K562 (cell line): ENCODE measurements around the gene QSOX2. TPM values are rescaled to one million over a fixed set of nuclear protein-coding genes. Genes with fewer than 3 reads are reported as not detected.
A peak's percentile ranks its signal among the peaks of the same experiment; 100 is the strongest.

Experiments
- ATF1 ChIP-seq, 2 experiments: fragments of 450-650 bp in 1 of 2; IDR thresholded peaks; 2 replicates each; pipeline ENCODE4 v1.6.1; 2016; ENCODE audit warnings: missing compliant biosample characterization in 1 of 2, missing genetic modification characterization in 1 of 2
- CBFA2T2 ChIP-seq: fragments of 450-650 bp; conservative IDR thresholded peaks from 2 replicates; pipeline ENCODE4 v1.6.1; 2017; ENCODE audit warnings: mild to moderate bottlenecking
- DPF2 ChIP-seq: fragments of 450-650 bp; IDR thresholded peaks from 2 replicates; pipeline ENCODE4 v1.6.1; 2016
- EP400 ChIP-seq: fragments of 450-650 bp; IDR thresholded peaks from 2 replicates; pipeline ENCODE4 v1.6.1; 2017; ENCODE audit warnings: antibody characterized with exemption, mild to moderate bottlenecking, moderate library complexity
- GABPA ChIP-seq: fragments of 200-800 bp; sonication (Bioruptor generic); conservative IDR thresholded peaks from 2 replicates; pipeline ENCODE4 v1.6.1; 2016; ENCODE audit warnings: low read depth, missing genetic modification characterization, missing compliant biosample characterization
- GTF2F1 ChIP-seq: IDR thresholded peaks from 2 replicates; pipeline ENCODE4 v1.6.1; 2011; ENCODE audit warnings: low read depth, low read length, improper control_type of control experiment
- IFI16 ChIP-seq: fragments of 250-450 bp; sonication (Bioruptor Pico); IDR thresholded peaks from 2 replicates; pipeline ENCODE4 v2.1.2; 2022; ENCODE audit warnings: mild to moderate bottlenecking, inconsistent platforms
- JUN ChIP-seq, 2 experiments: sonication (generic) in 1 of 2; formaldehyde crosslinking in 1 of 2; IDR thresholded peaks; 2 replicates each; pipeline versions ENCODE4 v1.6.1 to v1.8.0; 2012 to 2022; ENCODE audit warnings: borderline replicate concordance in 2 of 2, mild to moderate bottlenecking in 2 of 2, improper control_type of control experiment in 1 of 2, low read depth in 1 of 2, low read length in 1 of 2, missing genetic modification reagents in 1 of 2
- LARP7 ChIP-seq: fragments of 450-650 bp; IDR thresholded peaks from 2 replicates; pipeline ENCODE4 v1.6.1; 2016
- NELFE ChIP-seq: IDR thresholded peaks from 2 replicates; pipeline ENCODE4 v1.6.1; 2011; ENCODE audit warnings: mild to moderate bottlenecking; ENCODE audit not compliant: insufficient read depth, insufficient read length
- NR2F6 ChIP-seq: fragments of 450-650 bp; formaldehyde crosslinking; IDR thresholded peaks from 2 replicates; pipeline ENCODE4 v1.4.0; 2020; ENCODE audit warnings: mild to moderate bottlenecking
- PHB2 ChIP-seq: fragments of 450-650 bp; IDR thresholded peaks from 2 replicates; pipeline ENCODE4 v1.6.1; 2017; ENCODE audit warnings: low read depth
- PHTF2 ChIP-seq: fragments of 250-450 bp; sonication (Bioruptor Pico); IDR thresholded peaks from 2 replicates; pipeline ENCODE4 v1.5.0; 2021; ENCODE audit warnings: mild to moderate bottlenecking
- PRMT5 ChIP-seq: sonication (generic); formaldehyde crosslinking; IDR thresholded peaks from 2 replicates; pipeline ENCODE4 v1.5.0; 2020; ENCODE audit warnings: missing genetic modification reagents
- PTRF ChIP-seq: fragments of 450-650 bp; IDR thresholded peaks from 2 replicates; pipeline ENCODE4 v1.6.1; 2016; ENCODE audit warnings: mild to moderate bottlenecking, missing genetic modification characterization, missing compliant biosample characterization
- RBM17 ChIP-seq: fragments of 200-400 bp; formaldehyde crosslinking; IDR thresholded peaks from 2 replicates; pipeline ENCODE4 v1.6.1; 2017; ENCODE audit warnings: low read depth, mild to moderate bottlenecking, low read length, borderline replicate concordance
- SP1 ChIP-seq: sonication (generic); formaldehyde crosslinking; IDR thresholded peaks from 2 replicates; pipeline ENCODE4 v1.8.1; 2022; ENCODE audit warnings: mild to moderate bottlenecking, missing genetic modification reagents
- TAF15 ChIP-seq: fragments of 200-400 bp; formaldehyde crosslinking; IDR thresholded peaks from 2 replicates; pipeline ENCODE4 v1.6.1; 2017; ENCODE audit warnings: mild to moderate bottlenecking, low read depth, low read length, moderate library complexity
- TOE1 ChIP-seq, 2 experiments: fragments of 450-650 bp in 1 of 2; sonication (generic) in 1 of 2; formaldehyde crosslinking in 1 of 2; IDR thresholded peaks; 2 replicates each; pipeline versions ENCODE4 v1.7.1 to v1.8.0; 2016 to 2022; ENCODE audit warnings: borderline replicate concordance in 2 of 2, mild to moderate bottlenecking in 2 of 2, antibody characterized with exemption in 1 of 2, inconsistent platforms in 1 of 2, low read depth in 1 of 2, missing genetic modification reagents in 1 of 2, moderate library complexity in 1 of 2
- ZNF124 ChIP-seq: sonication (generic); formaldehyde crosslinking; IDR thresholded peaks from 2 replicates; pipeline ENCODE4 v1.8.1; 2022; ENCODE audit warnings: missing genetic modification reagents
- ZNF436 ChIP-seq: fragments of 250-450, 450-650 bp; sonication (Bioruptor Pico); formaldehyde crosslinking; IDR thresholded peaks from 2 replicates; pipeline ENCODE4 v1.7.0; 2020; ENCODE audit warnings: mild to moderate bottlenecking
- polyA plus RNA-seq, 8 experiments: library from polyadenylated mRNA; depleted of rRNA in 4 of 8; stranded (reverse) in 5 of 8; unstranded in 3 of 8; fragments of >200 nt; fragmentation: Nextera tagmentation in 2 of 8; fragmentation: Illumina TruSeq in 1 of 8; extraction: Ambion mirVana in 2 of 8; extraction: Trizol in 1 of 8; gene quantifications; 2 replicates each; pipeline versions ENCODE4 v1.2.1 to v1.2.3, GENCODE V29; 2011 to 2014; ENCODE audit warnings: inconsistent platforms in 1 of 8, missing spikeins in 1 of 8
- total RNA-seq, 7 experiments: library from RNA; depleted of rRNA in 6 of 7; stranded (reverse); fragments of >200 nt in 6 of 7; fragmentation: Illumina TruSeq in 2 of 7; extraction: Trizol in 2 of 7; gene quantifications; 2 replicates each; pipeline versions ENCODE4 v1.2.1 to v1.2.3, GENCODE V29; 2011 to 2021; ENCODE audit warnings: low replicate concordance in 1 of 7
- TF ChIP-seq, protein P1 (sequence below): fragments of 450-650 bp; formaldehyde crosslinking; IDR thresholded peaks from 2 replicates; pipeline ENCODE4 v1.4.0; 2022; ENCODE audit warnings: mild to moderate bottlenecking, moderate library complexity
- TF ChIP-seq, protein P2 (sequence below): conservative IDR thresholded peaks from 2 replicates; pipeline ENCODE4 v1.6.1; 2011; ENCODE audit warnings: low read depth, mild to moderate bottlenecking, low read length; ENCODE audit not compliant: control insufficient read depth
- TF ChIP-seq, protein P3 (sequence below): fragments of 450-650 bp; formaldehyde crosslinking; IDR thresholded peaks from 2 replicates; pipeline ENCODE4 v1.4.0; 2020; ENCODE audit warnings: mild to moderate bottlenecking, mixed read lengths
- TF ChIP-seq, protein P4 (sequence below): fragments of 250-450 bp; sonication (Bioruptor Pico); IDR thresholded peaks from 2 replicates; pipeline ENCODE4 v1.4.0; 2020; ENCODE audit warnings: mild to moderate bottlenecking

The QSOX2 gene
- total and polyA plus RNA-seq, 9 of the 15 experiments (the other 6 are each of a cell fraction or from before 2014, with no cell fraction given) = 0.51 to 23.7 (median 12.7) TPM

DNA sequence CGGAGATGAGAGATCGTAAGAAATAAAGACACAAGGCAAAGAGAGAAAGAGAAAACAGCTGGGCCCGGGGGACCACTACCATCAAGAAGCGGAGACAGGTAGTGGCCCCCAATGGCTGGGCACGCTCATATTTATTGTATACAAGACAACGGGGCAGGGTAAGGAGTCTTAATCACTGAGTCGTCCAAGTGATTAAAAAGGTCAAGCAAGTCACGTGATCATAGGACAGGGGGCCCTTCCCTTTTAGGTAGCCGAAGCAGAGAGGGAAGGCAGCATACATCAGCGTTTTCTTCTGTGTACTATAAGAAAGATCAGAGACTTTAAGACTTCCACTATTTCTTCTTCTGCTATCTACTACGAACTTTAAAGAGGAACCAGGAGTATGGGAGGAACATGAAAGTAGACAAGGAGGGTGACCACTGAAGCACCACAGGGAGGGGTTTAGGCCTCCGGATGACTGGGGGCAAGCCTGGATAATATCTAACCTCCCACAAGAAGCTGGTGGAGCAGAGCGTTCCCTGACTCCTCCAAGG, 24.6 kb upstream of the QSOX2 start (continued):
- no peak for TF ChIP-seq NELFE
- TF ChIP-seq TAF15 = no peak
- no peak for TF ChIP-seq LARP7
- no peak for TF ChIP-seq ATF1 (CRISPR knock-in tag; IDR thresholded peaks at IDR 0.05)
- no peak for TF ChIP-seq ATF1 (tag; IDR thresholded peaks at IDR 0.05)
- peak; percentile 32; the same call in 1 of the 2 replicates for TF ChIP-seq CBFA2T2
- TF ChIP-seq DPF2 = no peak
- TF ChIP-seq IFI16 = no peak
- TF ChIP-seq PHB2 = no peak
- TF ChIP-seq, protein P1, sequence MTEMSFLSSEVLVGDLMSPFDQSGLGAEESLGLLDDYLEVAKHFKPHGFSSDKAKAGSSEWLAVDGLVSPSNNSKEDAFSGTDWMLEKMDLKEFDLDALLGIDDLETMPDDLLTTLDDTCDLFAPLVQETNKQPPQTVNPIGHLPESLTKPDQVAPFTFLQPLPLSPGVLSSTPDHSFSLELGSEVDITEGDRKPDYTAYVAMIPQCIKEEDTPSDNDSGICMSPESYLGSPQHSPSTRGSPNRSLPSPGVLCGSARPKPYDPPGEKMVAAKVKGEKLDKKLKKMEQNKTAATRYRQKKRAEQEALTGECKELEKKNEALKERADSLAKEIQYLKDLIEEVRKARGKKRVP = no peak
- no peak for TF ChIP-seq GABPA (tag)
- TF ChIP-seq, protein P2, sequence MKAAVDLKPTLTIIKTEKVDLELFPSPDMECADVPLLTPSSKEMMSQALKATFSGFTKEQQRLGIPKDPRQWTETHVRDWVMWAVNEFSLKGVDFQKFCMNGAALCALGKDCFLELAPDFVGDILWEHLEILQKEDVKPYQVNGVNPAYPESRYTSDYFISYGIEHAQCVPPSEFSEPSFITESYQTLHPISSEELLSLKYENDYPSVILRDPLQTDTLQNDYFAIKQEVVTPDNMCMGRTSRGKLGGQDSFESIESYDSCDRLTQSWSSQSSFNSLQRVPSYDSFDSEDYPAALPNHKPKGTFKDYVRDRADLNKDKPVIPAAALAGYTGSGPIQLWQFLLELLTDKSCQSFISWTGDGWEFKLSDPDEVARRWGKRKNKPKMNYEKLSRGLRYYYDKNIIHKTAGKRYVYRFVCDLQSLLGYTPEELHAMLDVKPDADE = no peak
- TF ChIP-seq EP400 = no peak
- no peak for TF ChIP-seq GTF2F1
- no peak for TF ChIP-seq ZNF436 (CRISPR knock-in tag)
- TF ChIP-seq PTRF = no peak
- TF ChIP-seq NR2F6 = no peak
- no peak for TF ChIP-seq SP1
- no peak for TF ChIP-seq ZNF124 (CRISPR knock-in tag)
- peak; percentile 58; the same call in 1 of the 2 replicates for TF ChIP-seq TOE1 (IDR thresholded peaks at IDR 0.05; ENCODE audit: borderline replicate concordance)
- no peak for TF ChIP-seq TOE1 (CRISPR knock-in tag; IDR thresholded peaks at IDR 0.05; ENCODE audit: borderline replicate concordance, low read depth)
- no peak for TF ChIP-seq JUN (IDR thresholded peaks at IDR 0.05; ENCODE audit: borderline replicate concordance, low read depth, low read length)
- TF ChIP-seq JUN (CRISPR knock-in tag; IDR thresholded peaks at IDR 0.05; ENCODE audit: borderline replicate concordance) = no peak
- TF ChIP-seq, protein P3, sequence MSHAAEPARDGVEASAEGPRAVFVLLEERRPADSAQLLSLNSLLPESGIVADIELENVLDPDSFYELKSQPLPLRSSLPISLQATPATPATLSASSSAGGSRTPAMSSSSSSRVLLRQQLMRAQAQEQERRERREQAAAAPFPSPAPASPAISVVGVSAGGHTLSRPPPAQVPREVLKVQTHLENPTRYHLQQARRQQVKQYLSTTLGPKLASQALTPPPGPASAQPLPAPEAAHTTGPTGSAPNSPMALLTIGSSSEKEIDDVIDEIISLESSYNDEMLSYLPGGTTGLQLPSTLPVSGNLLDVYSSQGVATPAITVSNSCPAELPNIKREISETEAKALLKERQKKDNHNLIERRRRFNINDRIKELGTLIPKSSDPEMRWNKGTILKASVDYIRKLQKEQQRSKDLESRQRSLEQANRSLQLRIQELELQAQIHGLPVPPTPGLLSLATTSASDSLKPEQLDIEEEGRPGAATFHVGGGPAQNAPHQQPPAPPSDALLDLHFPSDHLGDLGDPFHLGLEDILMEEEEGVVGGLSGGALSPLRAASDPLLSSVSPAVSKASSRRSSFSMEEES (CRISPR knock-in tag) = peak; percentile 89
- no peak for TF ChIP-seq RBM17
- no peak for TF ChIP-seq PRMT5 (CRISPR knock-in tag)
- TF ChIP-seq, protein P4, sequence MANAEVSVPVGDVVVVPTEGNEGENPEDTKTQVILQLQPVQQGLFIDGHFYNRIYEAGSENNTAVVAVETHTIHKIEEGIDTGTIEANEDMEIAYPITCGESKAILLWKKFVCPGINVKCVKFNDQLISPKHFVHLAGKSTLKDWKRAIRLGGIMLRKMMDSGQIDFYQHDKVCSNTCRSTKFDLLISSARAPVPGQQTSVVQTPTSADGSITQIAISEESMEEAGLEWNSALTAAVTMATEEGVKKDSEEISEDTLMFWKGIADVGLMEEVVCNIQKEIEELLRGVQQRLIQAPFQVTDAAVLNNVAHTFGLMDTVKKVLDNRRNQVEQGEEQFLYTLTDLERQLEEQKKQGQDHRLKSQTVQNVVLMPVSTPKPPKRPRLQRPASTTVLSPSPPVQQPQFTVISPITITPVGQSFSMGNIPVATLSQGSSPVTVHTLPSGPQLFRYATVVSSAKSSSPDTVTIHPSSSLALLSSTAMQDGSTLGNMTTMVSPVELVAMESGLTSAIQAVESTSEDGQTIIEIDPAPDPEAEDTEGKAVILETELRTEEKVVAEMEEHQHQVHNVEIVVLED = no peak
- no peak for TF ChIP-seq PHTF2 (CRISPR knock-in tag)
